NCI-H2081 treated with DMSO at 0.1 percent for 48 hours (cell line): ENCODE measurements around the gene CCSER1.
"Not testable (repeated sequence)": the region's sequence is repeated elsewhere in the genome, so short reads cannot be mapped to it uniquely, and the experiment has no call there.

Experiments
- DNase-seq: peaks from one replicate; lab custom pipeline; 2025; lab: John Stamatoyannopoulos, UW

The CCSER1 gene

GRCh38 chr4:91373546-91373945, 1246.4 kb downstream of the CCSER1 start:
- DNase-seq = no peak

- not testable (repeated sequence) for DNase-seq
These were observed 1278.2 kb downstream of the CCSER1 start for GRCh38 chr4:91405431-91405830.

GRCh38 chr4:91422011-91422410, 1294.8 kb downstream of the CCSER1 start:
- no peak for DNase-seq

GRCh38 chr4:91426725-91427124, 1299.5 kb downstream of the CCSER1 start:
- no peak for DNase-seq

GRCh38 chr4:91427171-91427570, 1300.0 kb downstream of the CCSER1 start:
- no peak for DNase-seq

GRCh38 chr4:91434631-91435030, 1307.4 kb downstream of the CCSER1 start:
- no peak for DNase-seq

- DNase-seq = no peak
These were observed 1309.4 kb downstream of the CCSER1 start for GRCh38 chr4:91436556-91436955.

GRCh38 chr4:91447168-91447567, 1320.0 kb downstream of the CCSER1 start:
- DNase-seq = no peak

- no peak for DNase-seq
These were observed 1321.6 kb downstream of the CCSER1 start for GRCh38 chr4:91448668-91449330.

- DNase-seq = no peak
These were observed 1326.9 kb downstream of the CCSER1 start for GRCh38 chr4:91454111-91454510.

- DNase-seq = not testable (repeated sequence)
These were observed 1335.4 kb downstream of the CCSER1 start for GRCh38 chr4:91462566-91462965.

- DNase-seq = no peak
These were observed 1343.5 kb downstream of the CCSER1 start for GRCh38 chr4:91470671-91471070.

- DNase-seq = no peak
These were observed 1344.1 kb downstream of the CCSER1 start for GRCh38 chr4:91471280-91471679.

GRCh38 chr4:91472046-91472445, 1344.9 kb downstream of the CCSER1 start:
- no peak for DNase-seq

GRCh38 chr4:91485415-91485814, 1358.2 kb downstream of the CCSER1 start:
- DNase-seq = no peak

GRCh38 chr4:91488946-91489345, 1361.8 kb downstream of the CCSER1 start:
- no peak for DNase-seq

GRCh38 chr4:91497892-91498291, 1370.7 kb downstream of the CCSER1 start:
- no peak for DNase-seq

GRCh38 chr4:91502365-91502764, 1375.2 kb downstream of the CCSER1 start:
- DNase-seq = no peak

GRCh38 chr4:91513326-91513725, 1386.1 kb downstream of the CCSER1 start:
- no peak for DNase-seq

GRCh38 chr4:91519155-91519554, 1392.0 kb downstream of the CCSER1 start:
- DNase-seq = no peak

GRCh38 chr4:91525621-91526020, 1398.4 kb downstream of the CCSER1 start:
- DNase-seq = no peak

GRCh38 chr4:91527056-91527455, 1399.9 kb downstream of the CCSER1 start:
- no peak for DNase-seq

GRCh38 chr4:91567594-91567993, 1440.4 kb downstream of the CCSER1 start:
- DNase-seq = no peak

- DNase-seq = no peak
These were observed 1450.7 kb downstream of the CCSER1 start for GRCh38 chr4:91577864-91578263.
